ENCODE measurements around the gene EID3. TPM values are rescaled to one million over a fixed set of nuclear protein-coding genes. Genes with fewer than 3 reads are reported as not detected.

EID3 gene
- total RNA-seq, 1 experiment from 2014 or later: 1.4 TPM

- TF ChIP-seq CTCF (conservative IDR thresholded peaks at IDR 0.05): no peak
- no peak for DNase-seq
- Histone ChIP-seq H2BK20ac (ENCODE audit: low read depth, low read length, poor library complexity, severe bottlenecking) (no peak overlapping the region), H2AK5ac (ENCODE audit: insufficient read length, low read length) (no peak overlapping the region), H3T11ph (ENCODE audit: low read length) (no peak overlapping the region), H2BK12ac (ENCODE audit: insufficient read length, low read depth, low read length) (no peak overlapping the region), H4K8ac (replicated peaks; ENCODE audit: insufficient read length, low read depth, low read length) (no peak overlapping the region), H2BK120ac (ENCODE audit: low read depth, low read length, poor library complexity, severe bottlenecking) (no peak overlapping the region), H3K27ac (ENCODE audit: insufficient read length, low read depth, low read length) (no peak overlapping the region), H2BK15ac (ENCODE audit: low read depth, low read length) (no peak overlapping the region), H3K4ac (ENCODE audit: low read depth, low read length) (no peak overlapping the region), H3K79me2 (ENCODE audit: insufficient read depth, low read length) (no peaks in the 10 kb centered on the region), H2AFZ (ENCODE audit: low read length) (no peak overlapping the region), H4K91ac (ENCODE audit: insufficient read length, low read depth, low read length) (no peak overlapping the region), H4K5ac (ENCODE audit: insufficient read length, low read depth, low read length) (no peak overlapping the region), H3K9me3 (ENCODE audit: control insufficient read depth, low read depth, low read length) (no peaks in the 10 kb centered on the region), H3K79me1 (ENCODE audit: insufficient read depth, low read depth, low read length, poor library complexity, severe bottlenecking) (no peaks in the 10 kb centered on the region), H3K9ac (ENCODE audit: extremely low read depth, insufficient read length, low read length) (no peak overlapping the region), H3K4me1 (ENCODE audit: insufficient read depth, low read length) (no peaks in the 10 kb centered on the region), H3K23me2 (ENCODE audit: insufficient read length, low read depth, low read length, poor library complexity, severe bottlenecking) (no peaks in the 10 kb centered on the region), H3K27me3 (ENCODE audit: insufficient read depth, low read length) (no peaks in the 10 kb centered on the region), H3K18ac (ENCODE audit: insufficient read length, low read depth, low read length) (no peak overlapping the region), H3K4me2 (ENCODE audit: insufficient read depth, insufficient read length, low read length) (no peak overlapping the region), H2BK5ac (ENCODE audit: insufficient read length, low read length) (no peak overlapping the region), H3K14ac (ENCODE audit: insufficient read depth, low read length) (no peak overlapping the region), H4K20me1 (ENCODE audit: control insufficient read depth, insufficient read depth, insufficient read length) (no peaks in the 10 kb centered on the region), H3K23ac (ENCODE audit: insufficient read length, low read depth, low read length) (no peak overlapping the region), H3K56ac (ENCODE audit: insufficient read length, low read depth, low read length) (no peak overlapping the region)
- H3K9me3 Mint-ChIP-seq: no peaks in the 10 kb centered on the region
- peaks cover 25 to 62% (median 52%) of the 10 kb centered on the region in 3 experiments; a peak in 6 of 7 replicates for H3K36me3 Mint-ChIP-seq (ENCODE audit: insufficient read depth in 1 of 3, low read depth in 3 of 3)
- no peaks in the 10 kb centered on the region for H3K4me1 Mint-ChIP-seq
- WGBS (ENCODE audit: extremely low coverage, insufficient read length, low lambda C conversion rate): no CpG with 5 or more reads among the region's 5 CpGs
- peak overlapping the region in 1 of 3 experiments; percentile 41; a peak in 2 of 7 replicates for H3K27ac Mint-ChIP-seq
- no peak overlapping the region for H3K4me3 Mint-ChIP-seq
- no peaks in the 10 kb centered on the region for H3K27me3 Mint-ChIP-seq (ENCODE audit: low read depth)
These were observed 26.4 kb downstream of the EID3 start for GRCh38 chr12:104329707-104330532.

Measured in H9 (cell line).